ENCODE results near the gene PRR5. TPM values are rescaled to one million over a fixed set of nuclear protein-coding genes. Genes with fewer than 3 reads are reported as not detected.

The PRR5 gene
- total and polyA plus RNA-seq, 2 donors (not counting 1 experiment from before 2014, with no cell fraction given): 2.4 to 8.6 TPM

DNA sequence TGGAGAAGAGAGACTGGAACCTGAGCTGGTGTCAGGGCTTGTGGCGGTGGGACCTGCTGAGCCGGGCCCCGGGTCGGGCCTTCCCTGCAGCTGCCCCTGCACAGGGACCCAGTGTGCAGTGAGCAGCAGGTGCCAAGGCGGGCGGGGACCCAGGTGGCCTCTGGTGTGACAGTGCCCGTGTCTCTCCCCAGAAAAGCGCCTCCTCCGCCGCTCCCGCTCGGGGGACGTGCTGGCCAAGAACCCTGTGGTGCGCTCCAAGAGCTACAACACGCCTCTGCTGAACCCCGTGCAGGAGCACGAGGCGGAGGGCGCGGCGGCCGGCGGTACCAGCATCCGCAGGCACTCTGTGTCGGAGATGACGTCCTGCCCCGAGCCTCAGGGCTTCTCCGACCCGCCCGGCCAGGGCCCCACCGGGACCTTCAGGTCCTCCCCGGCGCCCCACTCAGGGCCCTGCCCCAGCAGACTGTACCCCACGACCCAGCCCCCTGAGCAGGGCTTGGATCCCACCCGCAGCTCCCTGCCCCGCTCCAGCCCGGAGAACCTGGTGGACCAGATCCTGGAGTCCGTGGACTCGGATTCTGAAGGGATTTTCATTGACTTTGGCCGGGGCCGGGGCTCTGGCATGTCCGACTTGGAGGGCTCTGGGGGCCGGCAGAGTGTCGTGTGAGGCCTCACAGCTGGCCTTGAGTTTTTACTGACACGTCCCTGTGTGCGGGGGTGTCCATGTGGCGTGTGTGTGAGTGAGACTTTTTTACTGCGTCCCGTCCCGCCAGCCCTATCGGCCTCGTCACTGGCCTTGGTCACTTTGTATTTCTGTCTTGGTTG is 34.8 kb downstream of the PRR5 start:
- Histone ChIP-seq H3K36me3 (ENCODE audit: control insufficient read depth, insufficient read depth, low read length) (no peaks in the 10 kb centered on the region), H3K4me1 (ENCODE audit: control insufficient read depth, extremely low read depth, insufficient read depth, low read length) (no peaks in the 10 kb centered on the region), H3K9ac (ENCODE audit: insufficient read depth, low read length) (no peak overlapping the region), H3K4me3 (replicated peaks in 1 of 4; ENCODE audit: control extremely low read depth in 1 of 4, insufficient read depth in 1 of 4, low read depth in 3 of 4, low read length in 4 of 4) (peak overlapping the region in 1 of 4 experiments; percentile 22), H2AFZ (ENCODE audit: low read length) (no peak overlapping the region), H3K79me2 (ENCODE audit: control insufficient read depth, insufficient read depth, low read length) (no peaks in the 10 kb centered on the region), H3K27me3 (ENCODE audit: control insufficient read depth, insufficient read depth, low read length) (peaks cover 13% of the 10 kb centered on the region), H3K27ac (ENCODE audit: insufficient read depth, low read length) (no peak overlapping the region), H3K9me3 (ENCODE audit: control insufficient read depth, insufficient read depth, low read depth, low read length) (no peaks in the 10 kb centered on the region), H4K20me1 (ENCODE audit: control insufficient read depth, extremely low read depth, insufficient read depth, low read length) (no peaks in the 10 kb centered on the region), H3K4me2 (ENCODE audit: extremely low read depth, insufficient read depth, low read length) (no peak overlapping the region)
- no peak for DNase-seq (ENCODE audit: low read depth in 2 of 2)
- TF ChIP-seq, protein P1, sequence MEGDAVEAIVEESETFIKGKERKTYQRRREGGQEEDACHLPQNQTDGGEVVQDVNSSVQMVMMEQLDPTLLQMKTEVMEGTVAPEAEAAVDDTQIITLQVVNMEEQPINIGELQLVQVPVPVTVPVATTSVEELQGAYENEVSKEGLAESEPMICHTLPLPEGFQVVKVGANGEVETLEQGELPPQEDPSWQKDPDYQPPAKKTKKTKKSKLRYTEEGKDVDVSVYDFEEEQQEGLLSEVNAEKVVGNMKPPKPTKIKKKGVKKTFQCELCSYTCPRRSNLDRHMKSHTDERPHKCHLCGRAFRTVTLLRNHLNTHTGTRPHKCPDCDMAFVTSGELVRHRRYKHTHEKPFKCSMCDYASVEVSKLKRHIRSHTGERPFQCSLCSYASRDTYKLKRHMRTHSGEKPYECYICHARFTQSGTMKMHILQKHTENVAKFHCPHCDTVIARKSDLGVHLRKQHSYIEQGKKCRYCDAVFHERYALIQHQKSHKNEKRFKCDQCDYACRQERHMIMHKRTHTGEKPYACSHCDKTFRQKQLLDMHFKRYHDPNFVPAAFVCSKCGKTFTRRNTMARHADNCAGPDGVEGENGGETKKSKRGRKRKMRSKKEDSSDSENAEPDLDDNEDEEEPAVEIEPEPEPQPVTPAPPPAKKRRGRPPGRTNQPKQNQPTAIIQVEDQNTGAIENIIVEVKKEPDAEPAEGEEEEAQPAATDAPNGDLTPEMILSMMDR (conservative IDR thresholded peaks at IDR 0.05 in 1 of 2, IDR thresholded peaks at IDR 0.05 in 1 of 2; ENCODE audit: low read depth in 1 of 2, low read length in 2 of 2): no peak
- peak; percentile 81 for TF ChIP-seq EZH2 (IDR thresholded peaks at IDR 0.05; ENCODE audit: low read length, missing control alignments)

DNA sequence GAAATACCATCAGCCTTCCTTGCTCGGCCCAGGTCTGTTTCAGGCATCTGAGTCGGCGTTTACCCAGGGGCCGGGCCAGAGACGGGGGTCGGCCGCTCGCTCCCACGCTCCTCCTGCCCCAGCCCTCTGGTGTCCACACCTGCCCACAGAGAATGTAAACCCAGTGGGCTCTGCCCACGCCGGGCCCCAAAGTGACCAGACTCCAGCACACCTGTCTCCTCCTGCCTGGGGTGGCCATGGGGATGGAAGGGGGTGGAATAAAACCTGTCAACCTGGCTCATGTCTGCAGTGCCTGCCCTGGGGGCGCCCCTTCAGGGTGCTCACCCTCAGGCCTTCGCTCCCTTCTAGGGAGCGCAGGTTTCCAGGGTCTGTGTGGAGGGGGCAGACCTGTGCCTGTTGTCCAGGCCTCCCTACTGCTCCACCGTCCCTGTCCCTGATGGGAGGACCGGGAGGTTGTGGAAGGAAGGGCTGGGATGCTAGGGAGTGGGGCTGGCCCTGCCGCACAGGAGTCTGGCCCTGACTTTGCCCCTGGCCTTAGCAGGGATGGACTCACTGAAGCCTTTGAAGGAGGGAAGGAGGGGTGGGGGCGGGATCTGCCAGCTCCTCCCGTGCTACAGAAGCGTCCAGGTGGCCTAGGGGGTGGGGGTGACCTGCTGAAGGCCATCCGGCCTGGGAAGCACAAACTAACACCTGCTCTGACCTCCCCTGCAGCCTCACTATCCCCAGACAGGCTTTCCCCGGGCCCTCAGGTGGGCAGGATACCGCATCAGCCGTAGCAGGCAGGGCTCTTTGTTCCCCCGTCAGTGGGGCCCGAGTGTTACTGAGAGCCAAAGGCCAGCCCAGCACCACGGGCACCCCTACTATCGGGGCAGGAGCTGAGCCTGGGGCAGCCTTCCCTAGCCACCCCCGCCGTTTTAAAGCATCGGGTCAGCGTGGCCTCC is 35.7 kb downstream of the PRR5 start:
- H3K27ac ChIP-seq (ENCODE audit: insufficient read depth, low read length): no peak overlapping the region
- no peaks in the 10 kb centered on the region for H3K4me1 ChIP-seq (ENCODE audit: control insufficient read depth, extremely low read depth, insufficient read depth, low read length)
- no peak overlapping the region for H2AFZ ChIP-seq (ENCODE audit: low read length)
- peak; percentile 8 for TF ChIP-seq EZH2 (IDR thresholded peaks at IDR 0.05; ENCODE audit: low read length, missing control alignments)
- TF ChIP-seq, protein P1 (conservative IDR thresholded peaks at IDR 0.05 in 1 of 2, IDR thresholded peaks at IDR 0.05 in 1 of 2; ENCODE audit: low read depth in 1 of 2, low read length in 2 of 2): no peak
- H3K9ac ChIP-seq (ENCODE audit: insufficient read depth, low read length): no peak overlapping the region
- no peak overlapping the region for H3K4me2 ChIP-seq (ENCODE audit: extremely low read depth, insufficient read depth, low read length)
- no peaks in the 10 kb centered on the region for H3K9me3 ChIP-seq (ENCODE audit: control insufficient read depth, insufficient read depth, low read depth, low read length)
- no peaks in the 10 kb centered on the region for H3K36me3 ChIP-seq (ENCODE audit: control insufficient read depth, insufficient read depth, low read length)
- no peak overlapping the region for H3K4me3 ChIP-seq (replicated peaks in 1 of 4; ENCODE audit: control extremely low read depth in 1 of 4, insufficient read depth in 1 of 4, low read depth in 3 of 4, low read length in 4 of 4)
- H3K27me3 ChIP-seq (ENCODE audit: control insufficient read depth, insufficient read depth, low read length): peaks cover 13% of the 10 kb centered on the region
- no peaks in the 10 kb centered on the region for H3K79me2 ChIP-seq (ENCODE audit: control insufficient read depth, insufficient read depth, low read length)
- no peak for DNase-seq (ENCODE audit: low read depth in 2 of 2)
- no peaks in the 10 kb centered on the region for H4K20me1 ChIP-seq (ENCODE audit: control insufficient read depth, extremely low read depth, insufficient read depth, low read length)

DNA sequence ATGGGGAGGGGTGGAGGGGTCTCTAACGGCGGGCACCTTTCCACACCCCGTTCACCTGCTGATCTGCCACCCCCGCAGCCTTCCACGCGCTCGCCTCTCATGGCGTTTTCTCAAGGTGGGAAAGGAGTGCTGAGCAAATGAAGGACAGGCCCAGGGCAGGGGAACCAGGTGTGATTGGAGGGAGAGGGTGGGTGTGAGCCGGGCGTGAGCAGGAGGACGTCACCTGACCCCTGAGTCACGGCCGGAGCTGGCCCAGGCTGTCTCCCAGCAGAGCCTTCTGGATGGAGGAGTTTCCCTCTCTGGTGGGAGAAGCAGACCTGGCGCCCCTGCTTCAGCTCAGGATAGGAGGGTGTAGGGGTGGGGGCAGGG is 36.3 kb downstream of the PRR5 start:
- Histone ChIP-seq H3K9ac (ENCODE audit: insufficient read depth, low read length) (no peak overlapping the region), H2AFZ (ENCODE audit: low read length) (no peak overlapping the region), H3K36me3 (ENCODE audit: control insufficient read depth, insufficient read depth, low read length) (no peaks in the 10 kb centered on the region), H3K4me2 (ENCODE audit: extremely low read depth, insufficient read depth, low read length) (no peak overlapping the region), H3K27ac (ENCODE audit: insufficient read depth, low read length) (no peak overlapping the region), H3K4me3 (replicated peaks in 1 of 4; ENCODE audit: control extremely low read depth in 1 of 4, insufficient read depth in 1 of 4, low read depth in 3 of 4, low read length in 4 of 4) (no peak overlapping the region), H3K27me3 (ENCODE audit: control insufficient read depth, insufficient read depth, low read length) (peaks cover 13% of the 10 kb centered on the region), H3K79me2 (ENCODE audit: control insufficient read depth, insufficient read depth, low read length) (no peaks in the 10 kb centered on the region), H3K4me1 (ENCODE audit: control insufficient read depth, extremely low read depth, insufficient read depth, low read length) (no peaks in the 10 kb centered on the region), H4K20me1 (ENCODE audit: control insufficient read depth, extremely low read depth, insufficient read depth, low read length) (no peaks in the 10 kb centered on the region), H3K9me3 (ENCODE audit: control insufficient read depth, insufficient read depth, low read depth, low read length) (no peaks in the 10 kb centered on the region)
- DNase-seq (ENCODE audit: low read depth in 2 of 2): peak in 1 of 2 donors; percentile 23
- peak; percentile 24 for TF ChIP-seq EZH2 (IDR thresholded peaks at IDR 0.05; ENCODE audit: low read length, missing control alignments)
- TF ChIP-seq, protein P1 (conservative IDR thresholded peaks at IDR 0.05 in 1 of 2, IDR thresholded peaks at IDR 0.05 in 1 of 2; ENCODE audit: low read depth in 1 of 2, low read length in 2 of 2): no peak
